Astrocyte (in vitro differentiated cells and primary cell): ENCODE results near the gene ITPK1.

ENCODE experiments used
- CTCF ChIP-seq: IDR thresholded peaks from 2 replicates; pipeline ENCODE4 v1.5.1; 2011; ENCODE audit warnings: low read depth, mild to moderate bottlenecking, inconsistent platforms, low read length, moderate library complexity; ENCODE audit not compliant: insufficient read depth
- EZH2 ChIP-seq: IDR thresholded peaks from 2 replicates; pipeline ENCODE4 v1.6.1; 2012; ENCODE audit warnings: mild to moderate bottlenecking, low read length, inconsistent platforms; ENCODE audit not compliant: insufficient read depth

- TF ChIP-seq CTCF, result no peak
- no peak for TF ChIP-seq EZH2
These were observed 89.4 kb downstream of the ITPK1 start for GRCh38 chr14:93026339-93026738.
